IPS DF 6.9 (cell line): ENCODE results near the gene TRPM2.

Experiments used
- DNase-seq: peaks from one replicate; pipeline ENCODE4 v3.0.0-alpha.2; 2013; ENCODE audit warnings: low read depth, low spot score
- H3K27ac ChIP-seq: one replicate; pipeline ENCODE4 v1.5.1; 2013; ENCODE audit warnings: low read length, control low read depth
- H3K27me3 ChIP-seq: 2 replicates; pipeline ENCODE4 v1.6.1; 2013; ENCODE audit warnings: mild to moderate bottlenecking, low read length; ENCODE audit not compliant: control insufficient read depth, insufficient read depth
- H3K36me3 ChIP-seq: 2 replicates; pipeline ENCODE4 v1.6.1; 2013; ENCODE audit warnings: low read length; ENCODE audit not compliant: control insufficient read depth, insufficient read depth
- H3K4me1 ChIP-seq: 2 replicates; pipeline ENCODE4 v1.6.1; 2013; ENCODE audit warnings: low read length; ENCODE audit not compliant: control insufficient read depth, insufficient read depth
- H3K4me3 ChIP-seq: 2 replicates; pipeline ENCODE4 v1.5.1; 2013; ENCODE audit warnings: mild to moderate bottlenecking, low read length
- H3K9me3 ChIP-seq: 2 replicates; pipeline ENCODE4 v1.6.1; 2013; ENCODE audit warnings: low read length, inconsistent platforms; ENCODE audit not compliant: control insufficient read depth, insufficient read depth
- WGBS: extraction: QIAGEN DNeasy Blood & Tissue Kit; methylation state at CpG from one replicate; pipeline ENCODE4 v1.1.7; 2013; ENCODE audit warnings: mixed read lengths, missing lambda C conversion rate; ENCODE audit not compliant: insufficient read length, insufficient coverage; 5-methylcytosine and 5-hydroxymethylcytosine counted together

Gene TRPM2

GRCh38 chr21:44434936-44435635 is 81.7 kb downstream of the TRPM2 start:
- Histone ChIP-seq H3K4me1 (no peaks in the 10 kb centered on the region), H3K4me3 (no peak overlapping the region), H3K27me3 (no peaks in the 10 kb centered on the region), H3K36me3 (no peaks in the 10 kb centered on the region; the same call in 1 of the 2 replicates), H3K27ac (no peak overlapping the region), H3K9me3 (no peaks in the 10 kb centered on the region)
- no peak for DNase-seq
- no CpG with 5 or more reads among the region's 28 CpGs for WGBS

DNA sequence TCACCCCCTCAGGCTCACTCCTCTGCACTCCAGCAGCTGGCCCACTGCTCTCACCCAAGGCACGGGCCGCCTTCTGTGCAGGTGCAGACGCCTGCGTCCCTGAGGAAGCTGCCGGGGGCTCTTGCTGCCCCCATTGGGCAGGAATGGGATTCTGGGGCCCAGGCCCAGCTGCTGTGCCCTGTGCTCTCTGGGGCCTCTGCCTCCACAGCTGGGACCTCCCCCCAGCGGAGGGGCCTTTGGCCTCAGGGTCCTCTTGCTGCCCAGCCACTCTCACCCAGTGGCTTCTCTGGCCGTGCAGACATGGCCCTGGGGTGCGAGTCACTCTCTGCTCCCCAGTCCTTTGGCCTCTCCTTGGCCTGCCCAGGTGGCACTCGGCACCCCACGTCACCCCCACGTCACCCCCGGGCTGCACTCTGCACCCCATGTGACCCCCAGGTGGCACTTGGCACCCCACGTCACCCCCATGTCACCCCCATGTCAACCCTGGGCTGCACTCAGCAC is 82.7 kb downstream of the TRPM2 start:
- no CpG with 5 or more reads among the region's 13 CpGs for WGBS
- no peak for DNase-seq
- Histone ChIP-seq H3K4me3 (no peak overlapping the region), H3K4me1 (no peaks in the 10 kb centered on the region), H3K27me3 (no peaks in the 10 kb centered on the region), H3K27ac (no peak overlapping the region), H3K36me3 (no peaks in the 10 kb centered on the region; the same call in 1 of the 2 replicates), H3K9me3 (no peaks in the 10 kb centered on the region)

- Histone ChIP-seq H3K4me1 (no peaks in the 10 kb centered on the region), H3K4me3 (no peak overlapping the region), H3K27ac (no peak overlapping the region), H3K36me3 (no peaks in the 10 kb centered on the region; the same call in 1 of the 2 replicates), H3K27me3 (no peaks in the 10 kb centered on the region), H3K9me3 (no peaks in the 10 kb centered on the region)
- DNase-seq, result no peak
- whole genome bisulfite sequencing, result no CpG with 5 or more reads among the region's 18 CpGs
These were observed 83.5 kb downstream of the TRPM2 start for GRCh38 chr21:44436958-44437357.

- Histone ChIP-seq H3K4me3 (no peak overlapping the region), H3K27ac (no peak overlapping the region), H3K4me1 (no peaks in the 10 kb centered on the region), H3K27me3 (no peaks in the 10 kb centered on the region), H3K36me3 (no peaks in the 10 kb centered on the region; the same call in 1 of the 2 replicates), H3K9me3 (no peaks in the 10 kb centered on the region)
- no peak for DNase-seq
- no CpG with 5 or more reads among the region's 5 CpGs for WGBS
These were observed 83.9 kb downstream of the TRPM2 start for GRCh38 chr21:44437371-44437695.

- H3K4me3 ChIP-seq, result no peak overlapping the region
- H3K27me3 ChIP-seq, result no peaks in the 10 kb centered on the region
- H3K27ac ChIP-seq, result no peak overlapping the region
- no peaks in the 10 kb centered on the region for H3K4me1 ChIP-seq
- no peak for DNase-seq
- H3K9me3 ChIP-seq, result no peaks in the 10 kb centered on the region
- H3K36me3 ChIP-seq, result no peaks in the 10 kb centered on the region; the same call in 1 of the 2 replicates
- WGBS, result no CpG with 5 or more reads among the region's 19 CpGs
These were observed 84.4 kb downstream of the TRPM2 start for GRCh38 chr21:44437696-44438431.

DNA sequence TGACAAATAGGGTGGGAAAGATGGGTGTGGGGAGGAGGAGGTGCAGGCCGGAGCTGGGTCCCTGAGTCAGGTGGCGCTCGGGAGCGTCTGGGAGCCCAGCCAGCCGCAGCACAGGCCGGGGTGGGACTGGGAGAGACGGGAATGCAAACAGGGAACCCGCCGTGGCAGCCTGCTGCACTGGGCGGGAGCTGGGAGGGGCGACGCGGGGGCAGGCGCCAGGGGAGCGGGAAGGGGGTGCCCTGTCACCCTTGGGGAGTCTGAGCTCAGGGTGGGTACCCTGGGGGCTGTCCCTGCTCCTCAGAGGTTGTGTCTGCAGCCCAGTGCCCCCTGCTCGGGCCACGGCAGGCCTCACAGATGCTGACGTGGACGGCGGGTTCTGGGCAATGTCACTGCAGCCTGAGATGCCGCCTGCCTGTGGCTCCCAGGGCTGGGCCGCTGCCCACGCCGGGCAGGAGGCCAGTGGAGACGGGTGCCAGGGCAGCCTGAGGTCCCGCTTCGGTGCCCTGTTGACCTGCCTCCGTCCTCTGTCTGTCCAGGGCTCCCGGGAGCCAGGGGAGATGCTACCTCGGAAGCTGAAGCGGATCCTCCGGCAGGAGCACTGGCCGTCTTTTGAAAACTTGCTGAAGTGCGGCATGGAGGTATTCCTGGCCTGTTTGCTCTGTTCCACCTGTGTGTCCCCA is 85.2 kb downstream of the TRPM2 start:
- H3K4me3 ChIP-seq, result no peak overlapping the region
- H3K4me1 ChIP-seq, result no peaks in the 10 kb centered on the region
- no peaks in the 10 kb centered on the region for H3K9me3 ChIP-seq
- H3K27ac ChIP-seq, result no peak overlapping the region
- no peaks in the 10 kb centered on the region; the same call in 1 of the 2 replicates for H3K36me3 ChIP-seq
- no peaks in the 10 kb centered on the region for H3K27me3 ChIP-seq
- WGBS, result no CpG with 5 or more reads among the region's 34 CpGs
- DNase-seq, result no peak

- H3K9me3 ChIP-seq, result no peaks in the 10 kb centered on the region
- no peak overlapping the region for H3K4me3 ChIP-seq
- no peaks in the 10 kb centered on the region; the same call in 1 of the 2 replicates for H3K36me3 ChIP-seq
- WGBS, result no CpG with 5 or more reads among the region's 11 CpGs
- H3K27ac ChIP-seq, result no peak overlapping the region
- no peaks in the 10 kb centered on the region for H3K27me3 ChIP-seq
- H3K4me1 ChIP-seq, result no peaks in the 10 kb centered on the region
- DNase-seq, result no peak
These were observed 85.8 kb downstream of the TRPM2 start for GRCh38 chr21:44439211-44439600.

DNA sequence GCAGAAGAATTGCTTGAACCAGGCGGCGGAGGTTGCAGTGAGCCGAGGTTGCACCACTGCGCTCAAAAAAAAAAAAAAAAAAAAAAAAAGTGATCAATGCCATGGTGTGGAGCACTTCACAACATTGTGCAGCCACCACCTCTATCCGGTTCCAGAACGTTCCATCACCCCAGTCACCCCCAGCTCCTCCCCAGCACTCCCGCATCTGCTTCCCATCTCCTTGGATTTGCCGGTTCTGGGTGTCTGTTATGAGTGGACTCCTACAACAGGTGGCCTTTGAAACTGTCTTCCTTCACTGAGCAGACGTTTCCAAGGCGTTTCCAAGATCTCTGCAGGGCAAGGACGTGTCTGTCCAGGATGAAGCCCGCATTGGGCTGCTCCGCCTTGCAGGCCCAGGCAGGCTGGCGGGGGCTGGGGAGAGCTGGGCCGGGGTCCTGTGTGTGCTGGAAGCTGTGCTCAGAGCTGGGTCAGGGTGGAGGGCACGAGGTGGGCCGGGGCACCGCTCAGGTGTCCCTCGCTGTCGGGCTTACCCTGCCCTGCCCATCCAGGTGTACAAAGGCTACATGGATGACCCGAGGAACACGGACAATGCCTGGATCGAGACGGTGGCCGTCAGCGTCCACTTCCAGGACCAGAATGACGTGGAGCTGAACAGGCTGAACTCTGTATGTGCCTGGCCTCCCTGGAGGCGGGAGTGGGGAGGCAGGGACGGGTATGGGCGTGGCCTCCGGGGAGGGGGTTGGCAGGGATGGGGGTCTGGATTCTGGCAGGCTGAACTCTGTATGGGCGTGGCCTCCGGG is 87.0 kb downstream of the TRPM2 start:
- H3K36me3 ChIP-seq, result no peaks in the 10 kb centered on the region; the same call in 1 of the 2 replicates
- no peaks in the 10 kb centered on the region for H3K27me3 ChIP-seq
- no peak overlapping the region for H3K27ac ChIP-seq
- no peak overlapping the region for H3K4me3 ChIP-seq
- WGBS, result no CpG with 5 or more reads among the region's 33 CpGs
- no peaks in the 10 kb centered on the region for H3K9me3 ChIP-seq
- no peak for DNase-seq
- no peaks in the 10 kb centered on the region for H3K4me1 ChIP-seq

- Histone ChIP-seq H3K36me3 (no peaks in the 10 kb centered on the region; the same call in 1 of the 2 replicates), H3K27ac (no peak overlapping the region), H3K4me1 (no peaks in the 10 kb centered on the region), H3K27me3 (no peaks in the 10 kb centered on the region), H3K4me3 (no peak overlapping the region), H3K9me3 (no peaks in the 10 kb centered on the region)
- no CpG with 5 or more reads among the region's 10 CpGs for WGBS
- no peak for DNase-seq
These were observed 87.6 kb downstream of the TRPM2 start for GRCh38 chr21:44441041-44441400.
